Brain microvascular endothelial cell (primary cell): ENCODE measurements around the gene NFIB.
A peak's percentile ranks its signal among the peaks of the same experiment; 100 is the strongest.

Experiments used
- DNase-seq: peaks from one replicate; pipeline ENCODE4 v3.0.0-alpha.2; 2020
- H3K27ac ChIP-seq: fragments of 250-450 bp; sonication (Bioruptor Pico); 2 replicates; pipeline ENCODE4 v1.5.1; 2020; ENCODE audit warnings: mild to moderate bottlenecking, moderate library complexity
- H3K27me3 ChIP-seq: fragments of 250-450 bp; sonication (Bioruptor Pico); replicated peaks from 2 replicates; pipeline ENCODE4 v1.5.1; 2020; ENCODE audit warnings: mild to moderate bottlenecking
- H3K36me3 ChIP-seq: fragments of 250-450 bp; sonication (Bioruptor Pico); replicated peaks from 2 replicates; pipeline ENCODE4 v1.5.1; 2020; ENCODE audit warnings: mild to moderate bottlenecking
- H3K4me3 ChIP-seq: 2 replicates; pipeline ENCODE4 v1.5.1; 2011; ENCODE audit warnings: low read depth, mild to moderate bottlenecking, control low read depth, low read length, moderate library complexity
- CTCF ChIP-seq: IDR thresholded peaks from 2 replicates; pipeline ENCODE4 v1.5.1; 2011; ENCODE audit warnings: low read depth, mild to moderate bottlenecking, moderate library complexity, low read length, control low read depth, inconsistent platforms; ENCODE audit errors: missing control alignments
- in situ Hi-C: cut with HindIII; loops from 2 replicates; pipeline ENCODE4 v1.10.0; 2017; ENCODE audit warnings: low sequenced_read_pairs, low pct_ligation_motif_present

Gene NFIB

GRCh38 chr9:14238518-14238917, 75.4 kb downstream of the NFIB start:
- no peak overlapping the region for H3K4me3 ChIP-seq
- H3K36me3 ChIP-seq, result no peaks in the 10 kb centered on the region
- no peaks in the 10 kb centered on the region for H3K27me3 ChIP-seq
- in situ Hi-C loops, result no loop called here
- peak; percentile 64 for DNase-seq
- TF ChIP-seq CTCF, result no peak
- no peak overlapping the region for H3K27ac ChIP-seq

GRCh38 chr9:14238079-14238478, 75.9 kb downstream of the NFIB start:
- Histone ChIP-seq H3K27ac (no peak overlapping the region), H3K36me3 (no peaks in the 10 kb centered on the region), H3K27me3 (no peaks in the 10 kb centered on the region), H3K4me3 (no peak overlapping the region)
- in situ Hi-C loops, result no loop called here
- DNase-seq, result peak; percentile 23
- no peak for TF ChIP-seq CTCF

GRCh38 chr9:14236591-14236990, 77.3 kb downstream of the NFIB start:
- in situ Hi-C loops, result no loop called here
- no peak for TF ChIP-seq CTCF
- DNase-seq, result no peak
- Histone ChIP-seq H3K36me3 (no peaks in the 10 kb centered on the region), H3K4me3 (no peak overlapping the region), H3K27me3 (no peaks in the 10 kb centered on the region), H3K27ac (no peak overlapping the region)

GRCh38 chr9:14232111-14232510, 81.8 kb downstream of the NFIB start:
- no peak for DNase-seq
- Histone ChIP-seq H3K4me3 (no peak overlapping the region), H3K36me3 (no peaks in the 10 kb centered on the region)

GRCh38 chr9:14231196-14231990, 82.5 kb downstream of the NFIB start:
- H3K27me3 ChIP-seq, result no peaks in the 10 kb centered on the region
- H3K27ac ChIP-seq, result no peak overlapping the region
- no peak overlapping the region for H3K4me3 ChIP-seq
- no peak for TF ChIP-seq CTCF
- in situ Hi-C loops, result no loop called here
- no peak for DNase-seq
- H3K36me3 ChIP-seq, result no peaks in the 10 kb centered on the region

More at GRCh38 chr9:14232111-14232510, 81.8 kb downstream of the NFIB start:
- TF ChIP-seq CTCF, result no peak
- H3K27me3 ChIP-seq, result no peaks in the 10 kb centered on the region
- in situ Hi-C loops, result no loop called here
- no peak overlapping the region for H3K27ac ChIP-seq

GRCh38 chr9:14228602-14229001, 85.3 kb downstream of the NFIB start:
- in situ Hi-C loops, result no loop called here
- Histone ChIP-seq H3K36me3 (no peaks in the 10 kb centered on the region), H3K27me3 (no peaks in the 10 kb centered on the region), H3K27ac (no peak overlapping the region), H3K4me3 (no peak overlapping the region)
- no peak for DNase-seq
- no peak for TF ChIP-seq CTCF
